SU-DHL-6 (cell line): Measurements from ENCODE around the gene GABRB1.

ENCODE experiments used
- H2AFZ ChIP-seq: fragments of 200-600 bp; sonication (generic); 2 replicates; pipeline ENCODE4 v1.6.1; 2014; ENCODE audit warnings: low read depth, mild to moderate bottlenecking, moderate library complexity, mixed read lengths, antibody characterized with exemption, low read length; ENCODE audit not compliant: severe bottlenecking
- H3F3A ChIP-seq: fragments of 200-600 bp; shearing (Covaris generic); 2 replicates; pipeline ENCODE4 v1.6.0; 2016; ENCODE audit warnings: antibody characterized with exemption, mild to moderate bottlenecking; ENCODE audit not compliant: insufficient read depth
- H3K27ac ChIP-seq: fragments of 200-600 bp; sonication (generic); 2 replicates; pipeline ENCODE4 v1.5.1; 2016; ENCODE audit warnings: low read depth, mild to moderate bottlenecking, low read length, moderate library complexity, mixed read lengths
- H3K27me3 ChIP-seq: fragments of 200-600 bp; sonication (generic), shearing (Covaris generic); 2 replicates; pipeline ENCODE4 v1.6.0; 2014; ENCODE audit warnings: mild to moderate bottlenecking, low read length
- H3K36me3 ChIP-seq: fragments of 200-600 bp; sonication (generic); 2 replicates; pipeline ENCODE4 v1.6.1; 2014; ENCODE audit warnings: mild to moderate bottlenecking, low read length, mixed read lengths
- H3K4me2 ChIP-seq: fragments of 300-600, 200-600 bp; shearing (Covaris generic), sonication (generic); 2 replicates; pipeline ENCODE4 v1.6.0; 2014; ENCODE audit warnings: low read length, low read depth, mild to moderate bottlenecking; ENCODE audit not compliant: poor library complexity, severe bottlenecking
- H3K4me3 ChIP-seq: fragments of 200-600 bp; sonication (generic); 2 replicates; pipeline ENCODE4 v1.5.1; 2014; ENCODE audit warnings: antibody characterized with exemption, low read length, mild to moderate bottlenecking, mixed read lengths; ENCODE audit not compliant: insufficient read depth, poor library complexity, severe bottlenecking
- H3K79me2 ChIP-seq: fragments of 200-600 bp; sonication (generic); 2 replicates; pipeline ENCODE4 v1.6.1; 2014; ENCODE audit warnings: mild to moderate bottlenecking, low read length, moderate library complexity; ENCODE audit not compliant: insufficient read depth
- H3K9ac ChIP-seq: fragments of 200-600 bp; sonication (generic); 2 replicates; pipeline ENCODE4 v1.7.0; 2014; ENCODE audit warnings: mild to moderate bottlenecking, low read length
- H3K9me2 ChIP-seq: fragments of 200-600 bp; sonication (generic); replicated peaks from 2 replicates; pipeline ENCODE4 v1.6.1; 2014; ENCODE audit warnings: low read length; ENCODE audit not compliant: insufficient read depth
- H3K9me3 ChIP-seq: fragments of 200-600 bp; sonication (generic); 2 replicates; pipeline ENCODE4 v1.6.1; 2014; ENCODE audit warnings: low read length, mixed read lengths; ENCODE audit not compliant: insufficient read depth
- H4K20me1 ChIP-seq: fragments of 200-600 bp; sonication (generic); 2 replicates; pipeline ENCODE4 v1.6.1; 2014; ENCODE audit warnings: low read depth, mild to moderate bottlenecking, antibody characterized with exemption, low read length, moderate library complexity, mixed read lengths
- CTCF ChIP-seq: fragments of 200-600 bp; sonication (generic); IDR thresholded peaks from one replicate; pipeline ENCODE4 v1.5.1; 2017; ENCODE audit warnings: antibody characterized with exemption, mild to moderate bottlenecking, low read length, moderate library complexity; ENCODE audit not compliant: insufficient read depth, poor library complexity, severe bottlenecking
- EZH2phosphoT487 ChIP-seq: fragments of 200-600 bp; sonication (generic), shearing (Covaris generic); conservative IDR thresholded peaks from 2 replicates; pipeline ENCODE4 v1.6.1; 2018; ENCODE audit warnings: mild to moderate bottlenecking, antibody characterized with exemption, low read length, moderate library complexity, mixed read lengths

Gene GABRB1

GRCh38 chr4:47160095-47160494 lies 128.7 kb downstream of the GABRB1 start:
- H3K9ac ChIP-seq, result no peak overlapping the region
- H2AFZ ChIP-seq, result no peak overlapping the region
- H3F3A ChIP-seq, result no peaks in the 10 kb centered on the region
- H3K9me2 ChIP-seq, result no peaks in the 10 kb centered on the region
- H3K27me3 ChIP-seq, result no peaks in the 10 kb centered on the region
- no peaks in the 10 kb centered on the region for H4K20me1 ChIP-seq
- H3K9me3 ChIP-seq, result no peaks in the 10 kb centered on the region
- TF ChIP-seq CTCF (no peak), EZH2phosphoT487 (no peak)
- H3K4me3 ChIP-seq, result no peak overlapping the region
- H3K27ac ChIP-seq, result no peak overlapping the region
- no peaks in the 10 kb centered on the region for H3K36me3 ChIP-seq
- no peak overlapping the region for H3K4me2 ChIP-seq
- H3K79me2 ChIP-seq, result no peaks in the 10 kb centered on the region

GRCh38 chr4:47167081-47168035 lies 136.0 kb downstream of the GABRB1 start:
- no peaks in the 10 kb centered on the region for H3K27me3 ChIP-seq
- no peak overlapping the region for H3K4me3 ChIP-seq
- no peak overlapping the region for H2AFZ ChIP-seq
- no peaks in the 10 kb centered on the region for H3K79me2 ChIP-seq
- H3K36me3 ChIP-seq, result no peaks in the 10 kb centered on the region
- no peaks in the 10 kb centered on the region for H3K9me3 ChIP-seq
- H3F3A ChIP-seq, result no peaks in the 10 kb centered on the region
- no peak overlapping the region for H3K4me2 ChIP-seq
- TF ChIP-seq CTCF, result no peak
- no peak for TF ChIP-seq EZH2phosphoT487
- no peak overlapping the region for H3K9ac ChIP-seq
- H3K27ac ChIP-seq, result no peak overlapping the region
- no peaks in the 10 kb centered on the region for H3K9me2 ChIP-seq
- H4K20me1 ChIP-seq, result no peaks in the 10 kb centered on the region

GRCh38 chr4:47184083-47184482 lies 152.7 kb downstream of the GABRB1 start:
- Histone ChIP-seq H3K27me3 (no peaks in the 10 kb centered on the region), H3K79me2 (no peaks in the 10 kb centered on the region), H3K9me2 (no peaks in the 10 kb centered on the region), H3K36me3 (no peaks in the 10 kb centered on the region), H3F3A (no peaks in the 10 kb centered on the region), H3K9me3 (no peaks in the 10 kb centered on the region), H3K27ac (no peak overlapping the region), H4K20me1 (no peaks in the 10 kb centered on the region), H2AFZ (no peak overlapping the region), H3K4me2 (no peak overlapping the region), H3K9ac (no peak overlapping the region), H3K4me3 (no peak overlapping the region)
- TF ChIP-seq EZH2phosphoT487 (no peak), CTCF (no peak)
